ENCODE data around the gene PCSK4.
"Not testable (repeated sequence)": the region's sequence is repeated elsewhere in the genome, so short reads cannot be mapped to it uniquely, and the experiment has no call there.

PCSK4 gene

DNA sequence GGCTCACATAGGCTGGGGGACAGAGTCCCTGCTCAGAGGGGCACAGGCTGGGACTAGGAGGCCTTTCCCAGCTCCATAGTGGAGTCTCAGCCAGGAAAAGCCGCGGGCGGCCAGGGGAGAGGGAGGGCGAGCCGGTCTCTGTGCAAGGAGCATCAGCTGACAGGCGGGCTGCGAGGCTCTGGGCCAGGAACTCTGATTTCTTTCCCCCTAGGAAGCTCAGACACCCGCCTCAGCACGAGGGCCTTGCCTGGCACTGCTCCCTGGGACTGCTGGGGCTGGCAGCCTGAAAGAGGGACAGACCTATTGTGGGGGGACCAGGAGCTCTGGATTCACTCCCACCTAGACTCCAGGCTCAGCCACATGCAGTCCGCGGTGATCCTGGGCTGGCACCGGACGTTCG lies 31.5 kb upstream of the PCSK4 start:
- DNase-seq: no peak

DNA sequence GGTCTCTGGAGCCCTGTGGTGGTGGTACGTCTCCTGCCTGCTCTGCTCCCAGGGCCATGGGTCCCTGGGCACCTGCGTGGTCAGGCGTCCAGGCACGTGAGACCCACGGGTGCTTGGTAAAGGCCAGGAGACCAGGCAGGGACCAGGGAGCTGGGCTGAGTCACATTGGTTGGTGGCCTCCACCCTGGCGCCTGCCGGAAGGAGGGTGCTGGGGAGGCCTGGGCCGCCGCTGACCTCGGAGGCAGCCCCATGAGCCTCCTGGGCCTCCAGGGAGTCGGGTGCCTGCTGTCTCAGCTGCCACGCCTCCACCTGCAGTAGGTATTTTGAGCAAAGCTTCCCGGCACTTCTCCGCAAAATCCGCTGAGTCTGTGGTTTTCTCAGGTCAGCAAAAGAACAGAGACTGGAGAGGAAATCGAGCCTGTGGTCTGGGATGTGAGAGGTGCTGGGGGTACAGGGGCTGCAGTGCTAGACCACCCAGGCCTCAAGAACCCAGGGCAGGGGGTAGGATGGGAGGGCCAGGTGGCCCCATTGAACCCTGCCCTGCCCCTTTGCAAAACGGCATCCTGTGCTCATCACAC lies 30.1 kb upstream of the PCSK4 start:
- DNase-seq: no peak

DNA sequence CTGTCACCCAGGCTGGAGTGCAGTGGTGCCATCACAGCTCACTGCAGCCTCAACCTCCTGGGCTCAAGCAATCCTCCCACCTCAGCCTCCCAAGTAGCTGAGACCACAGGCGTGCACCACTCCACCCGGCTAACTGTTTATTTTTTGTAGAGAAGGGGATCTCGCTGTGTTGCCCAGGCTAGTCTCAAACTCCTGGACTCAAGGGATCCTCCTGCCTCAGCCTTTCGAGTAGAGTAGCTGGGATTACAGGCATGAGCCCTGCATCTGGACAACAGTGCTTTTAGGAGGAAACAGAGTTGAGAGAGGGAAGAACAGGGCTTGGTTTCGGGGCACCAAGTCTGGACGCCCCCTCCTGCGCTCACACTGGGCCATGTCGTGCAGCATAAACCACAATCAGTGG lies 29.7 kb upstream of the PCSK4 start:
- not testable (repeated sequence) for DNase-seq

DNA sequence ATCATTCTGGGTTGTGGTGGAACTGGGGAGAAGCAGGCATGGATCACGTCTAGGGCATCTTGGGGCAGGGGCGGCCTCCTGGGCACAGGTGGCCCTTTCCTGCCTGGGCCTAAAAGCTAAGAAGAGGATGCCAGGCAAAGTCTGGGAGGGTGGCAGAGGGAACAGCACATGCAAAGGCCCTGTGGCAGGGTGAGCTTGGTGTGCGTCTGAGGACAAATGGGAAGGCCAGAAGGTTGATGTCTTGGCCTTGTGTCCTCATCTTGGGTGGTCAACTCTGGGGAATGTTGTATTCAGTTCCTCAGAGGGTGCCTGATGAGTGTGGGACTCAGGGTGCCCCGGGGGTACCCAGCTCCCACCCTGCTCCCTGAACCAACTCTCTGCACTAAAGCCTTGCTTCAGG lies 28.3 kb upstream of the PCSK4 start:
- DNase-seq: no peak

DNA sequence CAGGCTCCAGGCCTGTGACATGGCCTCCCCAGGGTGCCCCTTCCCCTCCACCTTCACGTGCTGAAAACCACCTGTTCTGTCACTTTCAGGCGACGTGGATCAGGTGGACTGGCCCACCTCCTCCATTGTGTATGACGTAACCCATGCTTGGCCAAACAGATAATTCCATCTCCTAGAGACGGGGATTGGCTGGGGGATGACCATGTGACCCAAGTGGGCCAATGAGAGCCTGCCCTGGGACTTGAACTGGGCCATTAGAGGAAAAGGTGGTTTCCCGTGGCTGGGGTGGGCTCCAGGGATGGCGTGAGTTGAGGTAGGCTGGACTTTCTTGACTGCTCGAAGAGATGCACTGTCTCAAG lies 26.2 kb upstream of the PCSK4 start:
- DNase-seq: no peak

DNA sequence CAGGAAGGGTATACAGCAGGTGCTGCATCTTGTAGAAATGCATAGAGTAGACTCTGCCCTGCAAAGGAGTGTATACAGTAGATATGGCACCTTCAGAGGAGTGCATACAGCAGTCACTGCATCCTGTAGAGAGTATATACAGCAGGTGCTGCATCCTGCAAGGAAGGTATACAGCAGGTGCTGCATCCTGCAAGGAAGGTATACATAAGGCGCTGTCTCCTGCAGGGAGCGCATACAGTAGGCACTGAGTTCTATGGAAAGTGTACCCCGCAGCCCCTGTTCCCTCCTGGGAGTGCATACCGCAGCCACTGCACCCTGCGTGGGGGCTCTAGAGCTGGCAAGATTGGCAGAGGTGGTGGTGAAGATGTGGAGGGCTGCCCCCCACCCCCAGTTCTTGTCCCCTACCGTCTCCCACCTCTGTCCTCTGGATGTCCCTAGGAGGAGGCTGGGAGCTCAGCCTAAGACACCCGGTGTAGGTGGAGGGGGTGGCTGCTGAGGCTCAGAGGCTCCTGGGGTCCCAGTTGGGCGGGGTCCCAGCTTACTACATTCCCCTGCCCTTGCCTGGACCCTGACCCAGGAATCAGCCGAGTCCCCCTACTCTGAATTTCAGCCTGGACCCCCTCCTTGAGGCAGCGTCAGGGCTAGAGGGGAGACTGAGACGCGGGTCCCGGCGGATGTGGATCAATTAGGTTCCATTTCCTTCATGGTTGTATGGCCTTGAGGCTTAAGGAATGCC lies 25.0 kb upstream of the PCSK4 start:
- DNase-seq: no peak

DNA sequence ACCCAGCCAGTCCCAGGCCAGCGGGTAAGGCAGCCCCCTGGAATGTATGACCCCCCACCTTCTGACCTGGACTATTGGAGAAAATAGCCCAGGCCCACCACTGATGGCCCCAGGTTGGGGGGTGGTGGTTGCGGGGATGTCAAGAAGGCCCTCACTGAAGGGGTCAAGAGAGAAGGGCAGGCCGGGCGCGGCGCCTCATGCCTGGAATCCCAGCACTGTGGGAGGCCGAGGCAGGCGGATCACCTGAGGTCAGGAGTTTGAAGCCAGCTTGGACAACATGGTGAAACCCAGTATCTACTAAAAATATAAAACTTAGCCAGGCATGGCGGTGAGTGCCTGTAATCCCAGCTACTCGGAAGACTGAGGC lies 24.1 kb upstream of the PCSK4 start:
- DNase-seq: no peak

DNA sequence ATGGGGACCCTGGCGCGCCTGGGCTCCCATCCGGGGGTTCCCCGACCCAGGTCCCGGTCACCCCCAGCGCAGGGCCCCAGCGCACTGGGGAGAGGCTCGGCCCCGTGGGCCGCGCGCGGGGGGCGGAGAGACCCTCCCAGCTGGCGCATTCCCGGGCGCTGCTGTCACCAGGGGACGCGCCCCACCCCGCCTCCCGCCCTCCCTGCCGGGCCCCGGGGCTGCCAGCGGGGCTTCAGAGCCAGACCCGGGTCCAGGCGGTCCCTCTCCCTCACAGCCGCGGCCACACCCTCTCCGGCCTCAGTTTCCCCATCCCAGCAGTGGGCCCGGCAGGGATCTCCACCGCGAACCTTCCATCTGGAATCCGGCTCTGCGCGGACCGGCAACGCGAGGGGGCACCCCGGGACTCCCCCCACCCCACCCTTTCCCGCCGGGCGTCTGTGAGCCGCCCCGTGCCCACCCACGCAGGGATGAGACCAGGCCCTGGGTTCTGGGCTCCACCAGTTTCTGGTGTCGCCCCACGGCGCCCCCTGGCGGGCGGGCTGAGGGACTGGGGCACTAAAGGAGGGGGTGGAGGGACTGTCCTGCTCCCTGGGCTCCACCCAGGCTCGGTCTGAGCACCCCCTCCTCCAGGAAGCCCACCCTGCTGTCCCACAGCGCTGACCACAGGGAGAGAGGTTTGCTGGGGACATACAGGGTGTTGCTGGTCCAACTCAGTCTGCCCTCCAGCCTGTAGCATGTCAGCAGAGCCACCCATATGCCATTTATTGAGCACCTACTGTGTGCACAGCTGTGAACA lies 23.5 kb upstream of the PCSK4 start:
- DNase-seq: peak in 3 of 4 experiments; percentile 35 to 64 (median 44)

DNA sequence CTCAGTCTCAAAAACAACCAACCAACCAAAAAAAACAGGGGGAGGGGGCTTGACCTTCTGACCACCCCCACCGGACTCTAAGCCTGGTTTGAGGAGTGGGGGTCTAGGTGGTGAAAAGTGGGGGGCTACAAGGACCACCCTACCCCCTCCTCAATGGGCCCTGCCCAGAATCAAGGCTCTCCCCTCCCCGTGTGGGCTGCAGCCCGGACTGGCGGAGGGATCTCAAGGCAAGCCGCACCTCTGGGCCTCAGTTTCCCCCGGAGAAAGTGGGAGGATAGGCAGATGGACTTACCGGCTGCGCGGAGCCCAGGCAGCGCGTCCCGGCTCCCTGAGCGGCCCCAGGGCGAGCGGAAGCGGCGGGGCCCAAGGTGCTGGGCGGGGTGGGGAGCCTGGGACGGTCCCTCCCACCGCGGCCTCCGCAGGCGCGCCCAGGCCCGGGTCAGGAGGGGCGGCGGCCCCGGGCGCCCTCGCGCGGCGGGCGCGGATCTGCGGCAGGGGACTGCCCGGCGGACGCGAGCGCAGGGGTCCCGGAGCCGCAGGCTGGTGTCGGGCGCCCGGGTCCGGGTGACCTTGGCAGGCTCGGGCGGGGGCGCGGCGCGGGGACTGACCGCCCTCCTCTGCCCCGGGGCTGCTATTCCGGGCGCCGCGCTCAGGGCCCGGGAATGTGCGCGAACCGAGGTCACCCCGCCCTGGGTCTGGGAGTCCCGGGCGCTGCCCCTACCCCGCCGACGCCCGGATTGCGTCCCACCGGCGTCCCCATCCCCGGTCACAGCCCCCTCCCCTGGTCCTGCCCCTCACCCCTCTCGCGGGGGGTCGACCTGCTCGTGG lies 22.7 kb upstream of the PCSK4 start, which contains the start of gene ADAMTSL5:
TSS of gene ADAMTSL5 (minus strand) at position 349 of the 828 bp plus-strand sequence. CDS start 2,076 bp downstream, outside the sequence.
- peak in 3 of 4 experiments; percentile 23 to 56 (median 33) for DNase-seq

DNA sequence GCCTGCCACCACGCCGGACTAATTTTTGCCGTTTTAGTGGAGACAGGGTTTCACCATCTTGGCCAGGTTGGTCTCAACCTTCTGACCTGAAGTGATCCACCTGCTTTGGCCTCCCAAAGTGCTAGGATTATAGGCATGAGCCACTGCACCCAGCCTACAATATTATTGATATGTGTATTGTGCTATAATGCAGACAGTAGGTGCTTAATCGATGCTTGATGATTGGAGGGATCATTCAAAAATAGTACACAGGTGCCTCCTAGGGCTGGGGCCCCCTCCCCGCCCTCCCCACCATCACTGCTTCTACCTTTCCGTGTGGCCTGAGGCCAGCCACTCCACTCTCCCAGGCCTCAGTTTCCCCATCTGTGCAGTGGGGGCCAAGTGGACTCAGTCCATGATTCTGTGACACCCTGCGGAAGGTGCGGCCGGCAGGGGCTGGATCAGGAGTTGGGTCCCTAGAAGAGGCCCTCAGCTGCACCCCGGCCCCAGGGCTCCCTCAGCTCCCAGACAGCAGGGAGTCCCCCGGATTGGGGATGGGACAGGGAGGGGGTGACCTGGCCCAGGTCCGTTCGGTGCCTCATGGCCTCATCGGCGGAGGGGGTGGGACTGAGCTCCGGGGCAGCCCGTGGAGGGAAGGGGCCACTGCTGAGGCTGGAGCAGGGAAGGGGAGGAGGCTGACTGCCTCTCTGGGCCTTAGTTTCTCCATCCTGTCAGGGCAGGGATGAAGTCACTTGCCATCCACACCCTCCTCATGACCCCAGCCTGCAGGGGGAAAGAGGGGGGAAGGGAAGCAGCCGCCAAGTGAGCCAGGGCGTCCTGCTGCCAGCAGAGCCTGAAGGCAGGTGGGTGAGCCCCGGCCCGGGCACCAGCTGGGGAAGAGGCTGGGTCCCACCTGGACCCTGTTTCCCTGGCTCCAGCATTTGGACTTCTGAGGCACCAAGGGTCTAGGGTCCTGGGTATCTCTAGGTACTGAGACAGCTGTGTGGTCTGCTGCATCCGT lies 21.5 kb upstream of the PCSK4 start:
- no peak for DNase-seq

DNA sequence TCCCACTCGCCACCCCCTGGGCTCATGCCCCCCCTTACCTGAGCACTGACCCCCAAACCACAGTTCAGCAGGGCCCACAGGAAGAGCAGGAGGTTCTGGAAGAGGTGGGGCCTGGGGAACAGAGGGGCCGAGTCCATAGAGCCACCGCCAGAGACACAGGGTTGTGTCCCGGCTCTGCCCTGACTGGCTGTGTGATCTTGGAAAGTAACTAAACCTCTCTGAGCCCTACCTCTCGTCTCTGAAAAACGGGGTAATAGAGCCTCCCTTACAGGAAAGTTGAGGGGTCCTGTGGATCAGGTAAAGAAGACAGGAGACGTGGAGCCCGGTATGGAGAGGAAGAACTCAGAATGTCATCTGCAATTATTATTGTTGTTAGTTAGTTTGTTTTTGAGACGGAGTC lies 20.7 kb upstream of the PCSK4 start:
- DNase-seq: no peak

DNA sequence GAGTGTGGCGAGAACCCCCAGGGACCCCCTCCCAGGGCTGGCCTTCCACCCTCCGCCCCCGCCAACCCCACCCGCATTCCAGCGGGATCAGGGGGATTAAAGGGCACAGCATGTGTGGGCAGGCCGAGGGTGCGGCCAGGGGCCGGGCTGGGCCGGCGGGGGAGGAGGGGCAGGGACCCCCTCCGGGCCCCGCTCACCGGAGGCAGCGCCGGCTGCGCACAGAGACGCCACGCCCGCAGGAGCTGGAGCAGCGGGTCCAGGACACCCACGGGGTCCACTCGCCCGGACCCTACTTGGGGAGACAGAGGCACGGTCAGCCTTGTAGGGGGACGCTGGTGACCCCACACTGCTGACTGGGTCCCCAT lies 20.3 kb upstream of the PCSK4 start:
- no peak for DNase-seq

DNA sequence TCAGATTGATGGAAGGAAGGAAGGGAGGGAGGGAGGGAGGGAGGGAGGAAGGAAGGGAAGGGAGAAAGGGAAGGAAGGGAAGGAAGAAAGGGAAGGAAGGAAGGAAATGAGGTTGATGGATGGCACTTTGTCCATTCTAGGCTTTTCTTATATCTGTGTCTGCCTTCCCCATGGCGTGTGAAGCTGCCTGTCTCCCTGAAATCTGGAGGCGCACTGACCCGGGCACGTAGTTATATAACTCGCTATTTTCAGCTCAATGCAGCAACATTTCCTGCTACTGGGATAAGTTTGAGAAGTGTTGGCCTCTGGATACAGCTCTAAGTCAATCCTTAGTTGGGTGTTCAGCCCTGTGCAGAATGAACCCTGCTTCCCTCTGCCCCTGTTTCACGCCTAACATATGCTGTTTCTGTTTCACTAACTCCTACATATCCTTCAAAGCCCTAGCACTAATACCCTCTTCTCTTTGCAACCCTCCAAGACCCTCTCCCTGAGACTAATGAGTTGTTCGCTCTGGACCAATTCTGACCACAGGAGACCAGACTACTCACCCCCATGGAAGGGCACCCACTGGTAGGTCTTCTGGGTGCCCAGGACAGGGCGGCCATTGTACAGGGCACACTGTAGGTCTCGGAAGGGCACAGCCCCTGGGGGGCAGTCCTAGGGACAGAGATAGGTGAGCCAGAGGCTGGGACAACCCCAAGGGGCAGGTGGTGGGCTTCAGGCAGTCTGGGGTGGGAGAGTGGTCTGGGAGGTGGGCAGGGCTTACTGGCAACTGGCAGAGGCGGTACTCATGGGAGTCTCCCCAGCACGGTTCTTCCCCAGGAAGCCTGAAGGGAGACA lies 19.7 kb upstream of the PCSK4 start:
- no peak for DNase-seq

DNA sequence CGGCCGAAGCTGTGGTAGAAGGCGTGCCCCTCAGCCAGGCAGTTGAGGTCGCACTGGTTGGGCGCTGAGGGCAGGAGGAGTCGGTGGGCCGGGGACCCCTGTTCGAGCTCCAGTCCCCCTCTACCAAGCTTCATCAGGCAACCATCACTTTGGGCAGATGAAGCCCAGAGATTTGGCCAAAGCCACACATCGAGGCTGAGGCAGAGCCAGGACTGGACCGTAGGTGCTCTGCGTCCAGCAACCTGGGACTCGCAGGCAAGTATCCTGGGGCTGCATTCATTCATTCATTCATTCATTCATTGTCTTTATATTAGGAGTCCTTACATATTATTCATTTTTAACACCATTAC lies 18.3 kb upstream of the PCSK4 start:
- DNase-seq: no peak

DNA sequence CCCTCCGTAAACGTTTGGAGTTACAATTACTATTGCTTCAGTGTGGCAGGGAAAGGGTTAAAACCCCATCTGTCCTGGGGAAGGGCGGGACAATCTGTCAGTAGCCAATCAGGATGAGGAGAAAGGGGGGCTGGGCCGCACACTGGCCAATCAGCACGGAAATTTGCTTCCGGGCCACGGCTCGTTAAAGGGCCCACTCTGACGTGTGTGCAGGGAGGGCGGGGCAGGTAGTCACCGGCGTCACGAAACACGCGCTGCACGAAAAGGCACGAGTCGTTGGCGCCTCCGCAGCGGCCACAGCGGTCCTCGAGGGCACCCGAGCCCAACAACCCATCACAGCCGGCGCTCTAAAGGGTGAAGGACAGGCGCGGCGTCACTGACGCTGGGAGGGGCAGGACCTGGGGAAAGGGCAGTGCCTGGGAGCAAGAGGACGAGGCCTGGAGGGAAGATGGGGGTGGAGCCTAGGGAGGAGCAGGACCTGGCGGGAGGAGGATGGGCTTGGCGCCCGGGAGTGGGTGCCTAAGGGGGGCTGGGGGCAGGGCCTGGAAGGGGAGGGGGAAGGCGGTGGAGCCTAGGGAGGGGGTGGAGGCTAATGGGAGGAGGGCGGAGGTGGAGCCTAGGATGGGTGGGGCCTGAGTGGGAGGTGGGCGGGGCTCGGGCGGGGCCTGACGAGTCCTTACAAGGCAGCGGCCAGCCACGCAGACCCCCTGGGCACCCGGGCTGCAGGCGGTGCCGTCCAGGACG lies 17.8 kb upstream of the PCSK4 start:
- peak; percentile 72 to 88 (median 78) for DNase-seq

DNA sequence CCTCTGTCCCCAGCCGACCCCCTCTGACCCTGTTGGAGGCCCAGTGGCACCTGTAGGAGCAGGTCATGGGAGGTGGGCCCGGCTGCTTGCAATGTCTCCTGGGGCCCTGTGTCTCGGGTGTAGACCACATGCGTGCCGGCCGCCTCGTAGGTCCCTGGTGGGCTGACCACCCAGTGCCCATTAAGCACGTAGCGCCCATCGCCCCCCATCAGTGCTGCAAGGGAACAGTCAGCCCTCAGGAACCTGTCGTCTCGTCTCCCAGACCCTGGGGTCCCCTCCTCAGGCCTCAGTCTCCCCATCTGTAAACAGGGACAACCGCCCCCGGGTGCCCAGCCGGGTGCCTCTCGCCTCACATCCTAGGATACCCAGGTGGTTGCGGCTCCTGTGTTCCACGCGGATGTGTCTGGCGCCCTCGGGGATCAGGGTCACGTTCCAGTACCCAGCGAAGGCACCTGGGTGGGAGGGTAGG lies 17.1 kb upstream of the PCSK4 start:
- DNase-seq: no peak

DNA sequence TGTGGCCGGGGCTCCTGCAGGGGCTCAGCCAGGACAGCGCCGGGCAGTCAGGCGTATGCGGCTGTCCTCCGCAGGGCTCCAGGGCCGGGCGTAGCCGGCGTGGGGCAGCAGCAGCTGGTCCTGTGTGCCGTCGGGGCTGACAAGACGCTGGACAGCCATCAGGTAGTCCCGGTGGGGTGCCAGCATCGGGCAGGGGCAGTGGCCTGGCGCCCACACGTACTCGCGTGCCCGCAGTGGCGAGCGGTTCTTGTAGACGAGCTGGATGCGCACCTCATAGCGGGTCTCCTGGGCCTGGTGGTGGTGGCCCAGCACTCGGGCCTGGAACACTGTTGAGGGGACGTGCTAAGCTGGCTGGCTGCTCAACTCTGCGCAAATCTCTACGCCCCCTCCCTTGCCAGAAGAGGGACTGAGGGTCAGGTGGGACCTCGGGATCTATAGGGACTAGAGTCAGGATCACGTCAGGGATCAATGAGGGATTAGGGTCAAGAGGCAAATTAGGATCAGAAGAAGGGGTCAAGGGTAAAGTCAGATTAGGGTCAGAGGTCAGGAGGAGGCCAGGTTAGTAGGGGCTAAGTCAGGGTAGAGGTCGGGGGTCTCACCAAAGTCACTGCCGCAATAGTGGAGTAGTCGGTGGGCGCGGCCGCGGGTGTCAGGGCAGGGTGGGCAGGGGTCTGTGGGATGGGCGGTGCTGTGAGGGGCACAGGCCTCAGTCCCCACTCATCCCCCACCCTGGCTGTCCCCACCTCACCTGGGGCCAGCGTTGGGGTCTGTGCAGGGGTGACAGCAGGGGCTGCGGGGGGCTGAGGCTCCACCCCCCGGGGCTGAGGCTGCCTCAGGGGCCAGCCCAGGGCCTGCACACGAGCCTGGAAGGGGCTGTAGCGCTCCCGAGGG lies 16.1 kb upstream of the PCSK4 start:
- DNase-seq: no peak

DNA sequence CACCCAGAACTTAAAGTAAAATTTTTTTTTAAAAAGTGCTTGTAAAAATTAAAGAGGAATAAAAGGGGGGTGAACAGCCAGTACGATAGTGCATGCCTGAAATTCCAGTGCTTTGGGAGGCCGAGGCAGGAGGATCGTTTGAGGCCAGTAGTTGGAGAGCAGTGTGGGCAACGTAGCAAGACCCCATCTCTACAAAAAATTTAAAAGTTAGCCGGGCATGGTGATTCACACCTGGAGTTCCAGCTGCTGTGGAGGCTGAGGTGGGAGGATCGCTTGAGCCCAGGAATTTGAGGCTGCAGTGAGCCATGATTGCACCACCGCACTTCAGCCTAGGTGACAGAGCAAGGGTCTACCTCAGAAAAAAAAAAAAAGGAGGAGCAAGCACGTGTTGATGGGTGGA lies 14.9 kb upstream of the PCSK4 start:
- DNase-seq: no peak

Data from activated naive CD4-positive, alpha-beta T cell (primary cell).